ENCODE data around the gene GDA.

DNA sequence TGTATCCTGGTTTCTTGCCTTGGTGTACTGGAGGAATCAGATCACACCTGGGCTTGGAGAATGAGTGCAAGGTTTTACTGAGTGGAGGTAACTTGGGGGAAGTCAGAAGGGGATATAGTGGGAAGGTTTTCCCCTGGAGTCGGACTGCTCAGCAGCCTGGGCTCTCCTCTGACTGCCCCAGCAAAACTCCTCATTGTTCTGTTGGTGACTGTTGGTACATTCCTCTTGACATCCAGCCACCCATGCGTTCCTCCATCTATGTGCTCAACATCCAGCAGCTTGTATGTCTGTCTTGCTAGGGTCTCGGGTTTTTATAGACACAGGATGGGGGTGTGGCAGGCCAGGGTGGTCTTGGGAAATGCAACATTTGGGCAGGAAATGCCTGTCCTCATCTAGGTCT, 119.7 kb downstream of the GDA start:
- TF ChIP-seq CTCF (IDR thresholded peaks at IDR 0.05; ENCODE audit: low read depth, low read length, poor library complexity, severe bottlenecking) (no peak), EZH2phosphoT487 (IDR thresholded peaks at IDR 0.05; ENCODE audit: borderline replicate concordance, low read length) (no peak)

Measured in DOHH2 (cell line).